ENCODE data around the gene SMIM22. TPM values are rescaled to one million over a fixed set of nuclear protein-coding genes. Genes with fewer than 3 reads are reported as not detected.

SMIM22 gene
- total and polyA plus RNA-seq, 9 donors: 1.5 to 30.9 (median 7.8) TPM; not detected in 5

- Histone ChIP-seq H3K4me3 (no peak overlapping the region), H3K9me3 (no peaks in the 10 kb centered on the region), H3K27ac (no peak overlapping the region), H3K27me3 (no peaks in the 10 kb centered on the region), H3K4me1 (ENCODE audit: insufficient read depth) (no peaks in the 10 kb centered on the region), H3K36me3 (no peaks in the 10 kb centered on the region)
- intact Hi-C loops (cut with DNase I): no loop called here
- DNase-seq: no peak
- no peak for TF ChIP-seq POLR2A (IDR thresholded peaks at IDR 0.05)
- TF ChIP-seq CTCF (IDR thresholded peaks at IDR 0.05): no peak
- TF ChIP-seq EP300 (IDR thresholded peaks at IDR 0.05): no peak
- WGBS, 3 donors: 90 to 91% (median 90%) methylated on average over 23 of the region's 23 CpGs
Observed at GRCh38 chr16:4785758-4786433, 9.3 kb upstream of the SMIM22 start.

DNA sequence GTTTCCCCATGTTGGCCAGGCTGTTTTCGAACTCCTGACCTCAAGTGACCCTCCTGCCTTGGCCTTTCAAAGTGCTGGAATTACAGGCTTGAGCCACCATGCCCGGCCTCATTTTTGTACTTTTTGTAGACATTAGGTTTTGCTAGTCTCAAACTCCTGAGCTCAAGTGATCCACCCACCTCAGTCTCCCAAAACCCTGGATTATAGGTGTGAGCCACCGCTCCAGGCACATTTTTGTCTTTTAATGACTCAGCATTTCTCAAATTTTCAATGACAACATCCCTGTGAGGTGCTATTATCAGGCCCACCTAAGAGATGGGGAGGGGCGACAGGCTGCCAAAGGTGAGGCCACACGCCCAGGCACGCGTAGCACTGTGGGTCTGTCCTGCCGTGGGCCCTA is 8.1 kb upstream of the SMIM22 start:
- Histone ChIP-seq H3K4me1 (ENCODE audit: insufficient read depth) (no peaks in the 10 kb centered on the region), H3K27me3 (no peaks in the 10 kb centered on the region), H3K9me3 (no peaks in the 10 kb centered on the region), H3K36me3 (no peaks in the 10 kb centered on the region), H3K27ac (no peak overlapping the region), H3K4me3 (no peak overlapping the region)
- TF ChIP-seq CTCF (IDR thresholded peaks at IDR 0.05): no peak
- no peak for TF ChIP-seq EP300 (IDR thresholded peaks at IDR 0.05)
- TF ChIP-seq POLR2A (IDR thresholded peaks at IDR 0.05): no peak
- intact Hi-C loops (cut with DNase I): no loop called here
- DNase-seq: no peak
- 93 to 96% (median 93%) methylated on average over 8 of the region's 8 CpGs for WGBS, 3 donors

DNA sequence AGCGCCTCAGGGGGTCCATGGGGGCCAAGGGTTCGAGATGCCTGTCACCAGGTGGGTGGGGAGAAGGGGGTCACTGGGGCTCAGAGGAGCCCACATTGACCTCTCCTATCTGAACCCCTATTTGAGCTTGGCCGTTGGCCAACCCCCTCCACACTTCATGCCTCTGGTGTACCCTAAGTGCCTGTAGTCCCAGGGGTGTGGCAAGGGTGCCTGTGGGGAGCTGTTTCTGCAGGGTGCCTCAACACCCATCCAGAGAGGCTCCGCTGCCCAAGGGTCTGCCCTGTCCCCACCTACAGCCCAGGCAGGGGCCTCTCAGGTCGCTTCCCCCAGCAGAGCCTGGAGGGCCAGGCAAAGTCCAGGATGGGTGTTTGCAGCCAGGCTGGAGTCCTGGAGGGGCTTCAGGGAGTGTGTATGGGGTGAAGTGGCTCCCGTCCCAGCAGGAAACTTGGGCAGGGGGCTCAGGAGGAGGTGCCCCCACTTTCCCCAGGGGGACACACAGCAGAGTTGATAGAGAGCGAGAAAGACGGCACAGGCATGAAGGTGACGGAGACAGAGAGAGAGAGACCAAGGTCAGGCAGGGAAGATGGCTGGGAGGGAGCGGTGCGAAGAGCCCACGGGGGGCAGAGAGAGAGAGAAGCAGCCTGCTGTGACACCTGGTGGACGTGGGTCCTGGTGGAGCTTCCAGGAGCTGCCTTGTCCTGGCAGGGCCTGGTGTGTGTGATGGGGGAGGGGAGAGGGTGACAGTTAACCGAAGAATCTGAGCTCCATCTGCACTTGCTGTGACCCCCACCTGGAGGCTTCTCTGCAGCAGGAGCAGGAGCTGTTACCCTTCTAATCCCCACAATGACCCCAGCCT is 7.3 kb upstream of the SMIM22 start, which contains the start of gene SEPTIN12:
Gene SEPTIN12, minus strand, starts transcription at position 719 of the 856 bp plus-strand sequence. Its CDS starts 700 bp downstream, at position 19.
- no peak within 1 kb of the TSS for H3K4me3 ChIP-seq
- H3K9me3 ChIP-seq: no peaks in the 10 kb centered on the region
- 67 to 76% (median 72%) methylated on average over 14 of the region's 14 CpGs for WGBS, 3 donors
- no peak for DNase-seq
- intact Hi-C loops (cut with DNase I): no loop called here
- H3K27ac ChIP-seq: no peak within 1 kb of the TSS
- no peaks in the 10 kb centered on the region for H3K27me3 ChIP-seq
- H3K4me1 ChIP-seq (ENCODE audit: insufficient read depth): no peaks in the 10 kb centered on the region
- no peaks in the 10 kb centered on the region for H3K36me3 ChIP-seq
- TF ChIP-seq CTCF (IDR thresholded peaks at IDR 0.05): no peak
- TF ChIP-seq POLR2A (IDR thresholded peaks at IDR 0.05): no peak
- no peak for TF ChIP-seq EP300 (IDR thresholded peaks at IDR 0.05)

DNA sequence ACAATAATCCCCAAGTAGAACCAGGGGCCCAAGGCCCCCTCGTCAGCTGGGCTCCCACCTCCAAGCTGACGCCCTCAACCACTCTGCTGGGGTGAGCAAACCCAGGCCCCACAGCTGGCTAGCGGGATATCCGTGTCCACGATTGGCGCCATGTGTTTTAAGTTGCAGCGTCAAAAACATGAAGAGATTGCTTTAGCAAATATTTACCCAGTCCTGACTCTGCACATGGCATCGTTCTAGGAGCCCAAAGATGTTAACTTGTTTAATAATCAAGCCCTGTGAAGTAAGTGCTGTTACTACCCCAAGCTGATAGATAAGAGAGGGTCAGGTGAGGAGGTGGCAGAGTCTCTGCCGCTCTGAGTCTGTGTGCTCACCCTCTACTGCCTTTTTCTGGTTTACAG is 6.7 kb upstream of the SMIM22 start:
- Histone ChIP-seq H3K27ac (no peak overlapping the region), H3K36me3 (no peaks in the 10 kb centered on the region), H3K4me1 (ENCODE audit: insufficient read depth) (no peaks in the 10 kb centered on the region), H3K27me3 (no peaks in the 10 kb centered on the region), H3K9me3 (no peaks in the 10 kb centered on the region), H3K4me3 (no peak overlapping the region)
- DNase-seq: no peak
- TF ChIP-seq CTCF (IDR thresholded peaks at IDR 0.05) (no peak), POLR2A (IDR thresholded peaks at IDR 0.05) (no peak), EP300 (IDR thresholded peaks at IDR 0.05) (no peak)
- WGBS, 3 donors: 43 to 56% (median 45%) methylated on average over 9 of the region's 9 CpGs
- intact Hi-C loops (cut with DNase I): no loop called here
